K562 (cell line): Measurements from ENCODE around the gene CXCR6. TPM values are rescaled to one million over a fixed set of nuclear protein-coding genes. Genes with fewer than 3 reads are reported as not detected.

Source experiments
- CTCF ChIP-seq, 3 experiments: IDR thresholded peaks in 2 of 3; conservative IDR thresholded peaks in 1 of 3; 2 replicates each; pipeline ENCODE4 v1.5.1; 2011 to 2012; ENCODE audit warnings: low read length in 3 of 3, mild to moderate bottlenecking in 3 of 3, control low read depth in 2 of 3, improper control_type of control experiment in 1 of 3, inconsistent platforms in 1 of 3, low read depth in 1 of 3, mixed read lengths in 1 of 3, moderate library complexity in 1 of 3; ENCODE audit not compliant: insufficient read depth in 2 of 3
- IRF2 ChIP-seq: sonication (generic); formaldehyde crosslinking; IDR thresholded peaks from 2 replicates; pipeline ENCODE4 v1.8.1; 2022; ENCODE audit warnings: mild to moderate bottlenecking, missing genetic modification reagents
- MAFG ChIP-seq: fragments of 450-650 bp; conservative IDR thresholded peaks from 2 replicates; pipeline ENCODE4 v1.6.1; 2016; ENCODE audit warnings: missing genetic modification characterization, missing compliant biosample characterization
- SAFB ChIP-seq: fragments of 200-400 bp; formaldehyde crosslinking; IDR thresholded peaks from 2 replicates; pipeline ENCODE4 v1.6.1; 2017; ENCODE audit warnings: low read depth, low read length, borderline replicate concordance
- STAG1 ChIP-seq: sonication (generic); formaldehyde crosslinking; IDR thresholded peaks from 2 replicates; pipeline ENCODE4 v1.5.0; 2020; ENCODE audit warnings: missing genetic modification reagents, borderline replicate concordance
- TCF7L2 ChIP-seq: fragments of 150-350 bp; IDR thresholded peaks from 2 replicates; pipeline ENCODE4 v1.6.1; 2016; ENCODE audit warnings: low read depth, mild to moderate bottlenecking, low read length, moderate library complexity
- ZKSCAN8 ChIP-seq: fragments of 200-800 bp; sonication (Bioruptor generic); IDR thresholded peaks from 2 replicates; pipeline ENCODE4 v1.6.1; 2016; ENCODE audit warnings: missing genetic modification characterization, missing compliant biosample characterization
- polyA plus RNA-seq, 8 experiments: library from polyadenylated mRNA; depleted of rRNA in 4 of 8; stranded (reverse) in 5 of 8; unstranded in 3 of 8; fragments of >200 nt; fragmentation: Nextera tagmentation in 2 of 8; fragmentation: Illumina TruSeq in 1 of 8; extraction: Ambion mirVana in 2 of 8; extraction: Trizol in 1 of 8; gene quantifications; 2 replicates each; pipeline versions ENCODE4 v1.2.1 to v1.2.3, GENCODE V29; 2011 to 2014; ENCODE audit warnings: inconsistent platforms in 1 of 8, missing spikeins in 1 of 8
- total RNA-seq, 7 experiments: library from RNA; depleted of rRNA in 6 of 7; stranded (reverse); fragments of >200 nt in 6 of 7; fragmentation: Illumina TruSeq in 2 of 7; extraction: Trizol in 2 of 7; gene quantifications; 2 replicates each; pipeline versions ENCODE4 v1.2.1 to v1.2.3, GENCODE V29; 2011 to 2021; ENCODE audit warnings: low replicate concordance in 1 of 7
- TF ChIP-seq, protein P1 (sequence below): fragments of 450-650 bp; formaldehyde crosslinking; IDR thresholded peaks from 2 replicates; pipeline ENCODE4 v1.4.0; 2020; ENCODE audit warnings: mild to moderate bottlenecking, moderate library complexity
- TF ChIP-seq, protein P2 (sequence below), 2 experiments: fragments of 450-650 bp; formaldehyde crosslinking in 1 of 2; IDR thresholded peaks; 2 replicates each; pipeline versions ENCODE4 v1.4.0 to v1.6.1; 2014 to 2020; ENCODE audit warnings: mild to moderate bottlenecking in 2 of 2, borderline replicate concordance in 1 of 2, low read depth in 1 of 2

The CXCR6 gene
- total and polyA plus RNA-seq, 9 of the 15 experiments (the other 6 are each of a cell fraction or from before 2014, with no cell fraction given), result 0.28 TPM; not detected in 8

DNA sequence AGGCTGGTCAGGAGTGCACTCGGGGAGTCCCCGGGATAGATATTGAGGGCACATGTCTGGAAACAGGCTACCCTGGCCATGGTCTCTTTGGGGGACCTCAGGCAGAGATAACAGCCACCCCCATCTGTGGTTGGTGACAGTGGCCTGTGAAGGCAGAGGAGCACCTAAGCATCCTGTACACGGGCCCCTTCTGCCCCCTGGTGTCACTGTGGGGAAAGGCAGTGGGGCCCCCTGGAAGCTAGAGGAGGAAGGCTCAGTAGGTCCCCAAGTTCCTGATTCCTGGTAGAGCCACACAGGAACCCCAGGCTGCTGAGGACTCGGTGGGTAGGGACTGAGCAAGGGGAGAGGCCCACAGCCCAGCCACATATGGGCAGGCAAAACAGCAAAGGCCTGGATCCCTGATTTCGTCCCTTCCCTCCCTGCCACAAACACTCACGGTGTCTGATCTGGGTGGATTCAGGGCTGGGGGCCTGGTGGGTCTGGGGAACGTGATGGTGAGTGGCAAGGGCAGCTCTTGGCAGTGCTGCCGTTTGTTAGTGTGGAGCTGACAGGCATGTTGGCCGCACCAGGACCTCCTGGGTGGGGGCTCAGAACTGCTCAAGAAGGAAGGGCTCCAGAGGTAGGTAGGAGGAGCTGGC is 14.1 kb upstream of the CXCR6 start (continued):
- TF ChIP-seq, protein P1, sequence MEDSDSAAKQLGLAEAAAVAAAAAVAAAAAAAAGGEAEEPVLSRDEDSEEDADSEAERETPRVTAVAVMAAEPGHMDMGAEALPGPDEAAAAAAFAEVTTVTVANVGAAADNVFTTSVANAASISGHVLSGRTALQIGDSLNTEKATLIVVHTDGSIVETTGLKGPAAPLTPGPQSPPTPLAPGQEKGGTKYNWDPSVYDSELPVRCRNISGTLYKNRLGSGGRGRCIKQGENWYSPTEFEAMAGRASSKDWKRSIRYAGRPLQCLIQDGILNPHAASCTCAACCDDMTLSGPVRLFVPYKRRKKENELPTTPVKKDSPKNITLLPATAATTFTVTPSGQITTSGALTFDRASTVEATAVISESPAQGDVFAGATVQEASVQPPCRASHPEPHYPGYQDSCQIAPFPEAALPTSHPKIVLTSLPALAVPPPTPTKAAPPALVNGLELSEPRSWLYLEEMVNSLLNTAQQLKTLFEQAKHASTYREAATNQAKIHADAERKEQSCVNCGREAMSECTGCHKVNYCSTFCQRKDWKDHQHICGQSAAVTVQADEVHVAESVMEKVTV (CRISPR knock-in tag), result peak; percentile 82
- TF ChIP-seq ZKSCAN8 (no peak), STAG1 (CRISPR knock-in tag) (peak; percentile 94; the same call in 1 of the 2 replicates), TCF7L2 (no peak), IRF2 (CRISPR knock-in tag) (no peak), MAFG (no peak), SAFB (no peak), CTCF (IDR thresholded peaks at IDR 0.05 in 2 of 3, conservative IDR thresholded peaks at IDR 0.05 in 1 of 3; ENCODE audit: insufficient read depth in 2 of 3, low read depth in 1 of 3, low read length in 3 of 3) (peak; percentile 86 to 93 (median 91))
- TF ChIP-seq, protein P2, sequence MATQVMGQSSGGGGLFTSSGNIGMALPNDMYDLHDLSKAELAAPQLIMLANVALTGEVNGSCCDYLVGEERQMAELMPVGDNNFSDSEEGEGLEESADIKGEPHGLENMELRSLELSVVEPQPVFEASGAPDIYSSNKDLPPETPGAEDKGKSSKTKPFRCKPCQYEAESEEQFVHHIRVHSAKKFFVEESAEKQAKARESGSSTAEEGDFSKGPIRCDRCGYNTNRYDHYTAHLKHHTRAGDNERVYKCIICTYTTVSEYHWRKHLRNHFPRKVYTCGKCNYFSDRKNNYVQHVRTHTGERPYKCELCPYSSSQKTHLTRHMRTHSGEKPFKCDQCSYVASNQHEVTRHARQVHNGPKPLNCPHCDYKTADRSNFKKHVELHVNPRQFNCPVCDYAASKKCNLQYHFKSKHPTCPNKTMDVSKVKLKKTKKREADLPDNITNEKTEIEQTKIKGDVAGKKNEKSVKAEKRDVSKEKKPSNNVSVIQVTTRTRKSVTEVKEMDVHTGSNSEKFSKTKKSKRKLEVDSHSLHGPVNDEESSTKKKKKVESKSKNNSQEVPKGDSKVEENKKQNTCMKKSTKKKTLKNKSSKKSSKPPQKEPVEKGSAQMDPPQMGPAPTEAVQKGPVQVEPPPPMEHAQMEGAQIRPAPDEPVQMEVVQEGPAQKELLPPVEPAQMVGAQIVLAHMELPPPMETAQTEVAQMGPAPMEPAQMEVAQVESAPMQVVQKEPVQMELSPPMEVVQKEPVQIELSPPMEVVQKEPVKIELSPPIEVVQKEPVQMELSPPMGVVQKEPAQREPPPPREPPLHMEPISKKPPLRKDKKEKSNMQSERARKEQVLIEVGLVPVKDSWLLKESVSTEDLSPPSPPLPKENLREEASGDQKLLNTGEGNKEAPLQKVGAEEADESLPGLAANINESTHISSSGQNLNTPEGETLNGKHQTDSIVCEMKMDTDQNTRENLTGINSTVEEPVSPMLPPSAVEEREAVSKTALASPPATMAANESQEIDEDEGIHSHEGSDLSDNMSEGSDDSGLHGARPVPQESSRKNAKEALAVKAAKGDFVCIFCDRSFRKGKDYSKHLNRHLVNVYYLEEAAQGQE (IDR thresholded peaks at IDR 0.05; ENCODE audit: borderline replicate concordance), result peak; percentile 71
- TF ChIP-seq, protein P2 (CRISPR knock-in tag; IDR thresholded peaks at IDR 0.05; ENCODE audit: low read depth), result no peak
- TF ChIP-seq, all 486 proteins: peak for 12
